ENCODE data around the gene BCOR.

DNA sequence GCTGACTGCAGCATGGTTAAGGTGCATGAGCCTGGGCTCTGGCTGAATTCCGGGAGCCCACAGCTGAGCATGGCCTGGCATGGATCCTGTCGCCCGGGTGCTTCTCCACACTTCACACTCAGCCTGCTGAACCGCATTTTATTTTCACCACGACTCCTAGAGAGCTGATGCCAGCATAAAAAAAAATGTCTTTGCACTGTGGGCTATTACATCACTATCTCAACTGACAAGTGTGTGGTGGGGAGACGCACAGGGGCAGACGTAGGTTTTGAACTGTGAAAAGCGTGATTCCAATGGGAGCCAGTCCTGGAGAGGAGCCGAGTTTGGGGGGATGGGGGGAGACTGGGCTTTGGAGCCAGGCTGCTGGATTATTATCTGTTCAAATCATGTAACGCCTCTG, 36.8 kb downstream of the BCOR start:
- TF ChIP-seq, protein P1, sequence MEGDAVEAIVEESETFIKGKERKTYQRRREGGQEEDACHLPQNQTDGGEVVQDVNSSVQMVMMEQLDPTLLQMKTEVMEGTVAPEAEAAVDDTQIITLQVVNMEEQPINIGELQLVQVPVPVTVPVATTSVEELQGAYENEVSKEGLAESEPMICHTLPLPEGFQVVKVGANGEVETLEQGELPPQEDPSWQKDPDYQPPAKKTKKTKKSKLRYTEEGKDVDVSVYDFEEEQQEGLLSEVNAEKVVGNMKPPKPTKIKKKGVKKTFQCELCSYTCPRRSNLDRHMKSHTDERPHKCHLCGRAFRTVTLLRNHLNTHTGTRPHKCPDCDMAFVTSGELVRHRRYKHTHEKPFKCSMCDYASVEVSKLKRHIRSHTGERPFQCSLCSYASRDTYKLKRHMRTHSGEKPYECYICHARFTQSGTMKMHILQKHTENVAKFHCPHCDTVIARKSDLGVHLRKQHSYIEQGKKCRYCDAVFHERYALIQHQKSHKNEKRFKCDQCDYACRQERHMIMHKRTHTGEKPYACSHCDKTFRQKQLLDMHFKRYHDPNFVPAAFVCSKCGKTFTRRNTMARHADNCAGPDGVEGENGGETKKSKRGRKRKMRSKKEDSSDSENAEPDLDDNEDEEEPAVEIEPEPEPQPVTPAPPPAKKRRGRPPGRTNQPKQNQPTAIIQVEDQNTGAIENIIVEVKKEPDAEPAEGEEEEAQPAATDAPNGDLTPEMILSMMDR (IDR thresholded peaks at IDR 0.05): no peak
- TF ChIP-seq, protein P2, sequence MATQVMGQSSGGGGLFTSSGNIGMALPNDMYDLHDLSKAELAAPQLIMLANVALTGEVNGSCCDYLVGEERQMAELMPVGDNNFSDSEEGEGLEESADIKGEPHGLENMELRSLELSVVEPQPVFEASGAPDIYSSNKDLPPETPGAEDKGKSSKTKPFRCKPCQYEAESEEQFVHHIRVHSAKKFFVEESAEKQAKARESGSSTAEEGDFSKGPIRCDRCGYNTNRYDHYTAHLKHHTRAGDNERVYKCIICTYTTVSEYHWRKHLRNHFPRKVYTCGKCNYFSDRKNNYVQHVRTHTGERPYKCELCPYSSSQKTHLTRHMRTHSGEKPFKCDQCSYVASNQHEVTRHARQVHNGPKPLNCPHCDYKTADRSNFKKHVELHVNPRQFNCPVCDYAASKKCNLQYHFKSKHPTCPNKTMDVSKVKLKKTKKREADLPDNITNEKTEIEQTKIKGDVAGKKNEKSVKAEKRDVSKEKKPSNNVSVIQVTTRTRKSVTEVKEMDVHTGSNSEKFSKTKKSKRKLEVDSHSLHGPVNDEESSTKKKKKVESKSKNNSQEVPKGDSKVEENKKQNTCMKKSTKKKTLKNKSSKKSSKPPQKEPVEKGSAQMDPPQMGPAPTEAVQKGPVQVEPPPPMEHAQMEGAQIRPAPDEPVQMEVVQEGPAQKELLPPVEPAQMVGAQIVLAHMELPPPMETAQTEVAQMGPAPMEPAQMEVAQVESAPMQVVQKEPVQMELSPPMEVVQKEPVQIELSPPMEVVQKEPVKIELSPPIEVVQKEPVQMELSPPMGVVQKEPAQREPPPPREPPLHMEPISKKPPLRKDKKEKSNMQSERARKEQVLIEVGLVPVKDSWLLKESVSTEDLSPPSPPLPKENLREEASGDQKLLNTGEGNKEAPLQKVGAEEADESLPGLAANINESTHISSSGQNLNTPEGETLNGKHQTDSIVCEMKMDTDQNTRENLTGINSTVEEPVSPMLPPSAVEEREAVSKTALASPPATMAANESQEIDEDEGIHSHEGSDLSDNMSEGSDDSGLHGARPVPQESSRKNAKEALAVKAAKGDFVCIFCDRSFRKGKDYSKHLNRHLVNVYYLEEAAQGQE (IDR thresholded peaks at IDR 0.05; ENCODE audit: insufficient read depth in 1 of 2, low read depth in 2 of 2, low read length in 1 of 2): no peak
